Activated CD4-positive, alpha-beta T cell treated with anti-CD3 and anti-CD28 coated beads for 4 hours (primary cell): ENCODE results near the gene GNL2.
"Not testable (repeated sequence)": the region's sequence is repeated elsewhere in the genome, so short reads cannot be mapped to it uniquely, and the experiment has no call there.

ENCODE experiments used
- DNase-seq, 2 donors: peaks; one replicate each; pipeline ENCODE4 v3.0.0-alpha.2; 2020

Gene GNL2

GRCh38 chr1:37606481-37607263, 10.9 kb upstream of the GNL2 start:
- no peak for DNase-seq

- no peak for DNase-seq
Measured at GRCh38 chr1:37605806-37606474, 10.2 kb upstream of the GNL2 start.

GRCh38 chr1:37605061-37605650, 9.4 kb upstream of the GNL2 start:
- no peak for DNase-seq

- peak; percentile 27 to 38 for DNase-seq
Measured at GRCh38 chr1:37602750-37603694, 7.3 kb upstream of the GNL2 start.

GRCh38 chr1:37601441-37601840, 5.7 kb upstream of the GNL2 start:
- no peak for DNase-seq

GRCh38 chr1:37599940-37600339, 4.2 kb upstream of the GNL2 start:
- DNase-seq = no peak

- DNase-seq = no peak
Measured at GRCh38 chr1:37596182-37596667, 488 bp upstream of the GNL2 start.

GRCh38 chr1:37593726-37594125, 2.0 kb downstream of the GNL2 start:
- no peak for DNase-seq

- DNase-seq = no peak
Measured at GRCh38 chr1:37588939-37589338, 6.8 kb downstream of the GNL2 start.

GRCh38 chr1:37584544-37584943, 11.2 kb downstream of the GNL2 start:
- not testable (repeated sequence) for DNase-seq

GRCh38 chr1:37575692-37576091, 20.0 kb downstream of the GNL2 start:
- DNase-seq = no peak

- no peak for DNase-seq
Measured at GRCh38 chr1:37574834-37575480, 20.8 kb downstream of the GNL2 start.

- no peak for DNase-seq
Measured at GRCh38 chr1:37570528-37571334, 25.0 kb downstream of the GNL2 start.

GRCh38 chr1:37567023-37567422, 28.7 kb downstream of the GNL2 start:
- no peak for DNase-seq

GRCh38 chr1:37564892-37565291, 30.8 kb downstream of the GNL2 start:
- no peak for DNase-seq

- no peak for DNase-seq
Measured at GRCh38 chr1:37562984-37563383, 32.8 kb downstream of the GNL2 start.

- no peak for DNase-seq
Measured at GRCh38 chr1:37561133-37562132, 34.3 kb downstream of the GNL2 start.

GRCh38 chr1:37560401-37561132, 35.2 kb downstream of the GNL2 start:
- DNase-seq = no peak

- not testable (repeated sequence) for DNase-seq
Measured at GRCh38 chr1:37559957-37560379, 35.8 kb downstream of the GNL2 start.
